Measurements from ENCODE around the gene KCNG1.
"Not testable (repeated sequence)": the region's sequence is repeated elsewhere in the genome, so short reads cannot be mapped to it uniquely, and the experiment has no call there.

Gene KCNG1

DNA sequence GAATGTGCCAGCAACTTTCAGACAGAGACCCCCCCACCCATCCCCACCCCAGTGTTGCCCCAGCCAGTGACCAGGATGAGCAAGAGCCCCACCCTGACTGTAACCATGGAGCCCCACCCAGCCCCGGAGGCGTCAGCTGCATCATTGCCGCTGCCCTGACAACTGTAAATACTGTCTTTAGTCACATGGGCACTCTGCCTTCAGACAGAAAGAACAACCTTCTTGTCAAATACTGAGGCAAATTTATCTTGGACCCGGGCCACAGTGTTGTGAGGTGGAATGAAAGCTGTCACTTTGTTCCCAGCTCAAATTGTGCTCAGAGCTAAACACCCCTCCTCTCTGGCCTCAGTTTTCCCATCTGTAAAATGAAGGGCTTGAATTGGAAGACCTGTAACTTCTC is 40.5 kb downstream of the KCNG1 start:
- no peak for DNase-seq (ENCODE audit: low read depth)

GRCh38 chr20:50981714-50982048 is 41.2 kb downstream of the KCNG1 start:
- no peak for DNase-seq (ENCODE audit: low read depth)

GRCh38 chr20:50980851-50981713 is 41.8 kb downstream of the KCNG1 start:
- peak; percentile 9 for DNase-seq (ENCODE audit: low read depth)

GRCh38 chr20:50980071-50980681 is 42.7 kb downstream of the KCNG1 start:
- no peak for DNase-seq (ENCODE audit: low read depth)

- not testable (repeated sequence) for DNase-seq (ENCODE audit: low read depth)
These were observed 44.4 kb downstream of the KCNG1 start for GRCh38 chr20:50978533-50978932.

DNA sequence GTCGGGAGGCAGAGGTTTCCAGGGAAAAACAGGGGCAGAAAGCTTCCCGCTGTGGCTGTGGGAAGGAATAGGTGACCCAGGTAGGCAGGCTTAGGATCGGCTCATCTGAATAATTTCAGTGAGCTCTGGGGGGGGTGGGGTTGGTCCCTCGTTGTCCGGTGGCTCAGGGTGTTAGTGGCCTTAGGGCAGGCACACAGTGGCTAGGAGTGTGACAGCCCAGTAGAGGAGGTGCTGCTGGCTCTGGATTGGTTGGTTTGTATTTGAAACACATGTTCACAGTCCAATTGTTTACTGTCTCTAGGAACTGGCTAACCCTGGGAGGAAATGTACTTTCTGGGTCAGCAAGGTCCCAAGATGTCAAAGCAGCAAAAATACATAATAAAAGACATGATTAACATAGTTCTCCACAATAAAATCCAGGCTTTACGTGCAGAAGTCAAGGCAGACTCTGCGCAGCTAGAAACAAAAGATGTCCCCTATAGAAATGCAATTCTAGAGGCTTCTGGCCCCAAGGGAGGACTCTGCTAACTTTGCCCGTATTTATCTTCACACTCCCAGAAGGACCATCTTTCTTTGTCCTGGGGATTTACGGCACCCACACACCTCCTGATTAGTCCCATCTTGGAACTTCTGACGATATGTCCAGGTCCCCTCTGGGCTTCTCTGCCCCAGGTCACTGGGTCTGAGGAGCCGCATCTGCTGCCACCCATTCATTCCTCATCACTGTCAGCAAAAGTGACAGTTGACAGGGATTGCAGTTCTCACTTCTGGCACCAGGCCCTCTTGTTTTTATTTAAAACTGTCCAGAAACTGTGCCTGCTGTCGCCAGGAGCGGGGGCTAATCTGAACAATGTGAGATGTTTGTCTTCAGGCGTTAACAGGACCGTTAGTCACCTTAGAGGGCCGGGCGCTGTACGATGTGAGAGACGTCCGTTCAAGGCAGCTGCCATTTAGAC is 45.6 kb downstream of the KCNG1 start:
- DNase-seq (ENCODE audit: low read depth) = no peak

DNA sequence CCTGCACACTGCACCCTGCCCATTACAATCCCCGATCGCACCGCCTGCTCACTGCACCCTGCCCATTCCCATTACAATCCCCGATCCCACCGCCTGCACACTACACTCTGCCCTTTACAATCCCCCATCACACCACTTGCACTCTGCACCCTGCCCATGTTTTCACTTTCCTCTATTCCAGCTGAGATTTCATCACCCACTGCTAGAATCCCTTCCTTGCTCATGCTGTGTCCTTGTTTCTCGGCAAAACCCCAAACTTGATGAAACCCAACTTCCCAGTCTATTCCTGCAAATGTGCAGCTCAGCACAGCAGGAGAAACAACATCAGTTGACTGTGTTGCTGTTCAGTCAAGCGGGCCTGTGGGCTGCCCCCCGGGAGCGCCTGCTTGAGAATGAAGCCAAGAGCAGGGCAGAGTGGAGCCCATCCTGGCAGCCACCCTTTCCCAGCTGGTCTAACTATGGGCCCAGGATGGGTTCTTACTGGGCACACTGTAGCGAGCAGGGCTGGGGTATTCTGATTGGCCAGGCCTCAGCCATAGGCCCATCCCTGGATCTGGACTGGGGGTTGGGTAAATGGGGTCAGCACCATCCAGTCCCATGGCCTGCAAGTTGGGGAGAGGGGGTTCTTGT is 47.1 kb downstream of the KCNG1 start:
- DNase-seq (ENCODE audit: low read depth) = no peak

GRCh38 chr20:50969912-50970311 is 53.0 kb downstream of the KCNG1 start:
- DNase-seq (ENCODE audit: low read depth) = no peak

DNA sequence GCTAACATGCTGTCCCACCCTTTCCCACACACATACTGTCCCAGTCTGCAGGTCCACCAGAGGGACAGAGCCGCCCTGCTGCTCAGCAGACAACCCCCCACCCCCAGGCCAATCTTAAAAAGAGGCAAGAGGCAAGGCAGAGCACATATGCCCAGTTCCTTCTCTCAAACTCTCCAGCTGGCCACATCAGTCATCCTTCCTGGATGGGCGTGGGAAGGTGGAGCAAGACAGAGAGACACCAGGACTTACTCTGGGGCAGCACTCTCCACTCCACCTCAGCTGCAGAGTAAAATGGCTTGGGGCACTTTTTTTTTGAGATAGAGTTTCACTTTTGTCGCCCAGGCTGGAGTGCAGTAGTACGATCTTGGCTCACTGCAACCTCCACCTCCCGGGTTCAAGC is 53.5 kb downstream of the KCNG1 start:
- DNase-seq (ENCODE audit: low read depth) = no peak

DNA sequence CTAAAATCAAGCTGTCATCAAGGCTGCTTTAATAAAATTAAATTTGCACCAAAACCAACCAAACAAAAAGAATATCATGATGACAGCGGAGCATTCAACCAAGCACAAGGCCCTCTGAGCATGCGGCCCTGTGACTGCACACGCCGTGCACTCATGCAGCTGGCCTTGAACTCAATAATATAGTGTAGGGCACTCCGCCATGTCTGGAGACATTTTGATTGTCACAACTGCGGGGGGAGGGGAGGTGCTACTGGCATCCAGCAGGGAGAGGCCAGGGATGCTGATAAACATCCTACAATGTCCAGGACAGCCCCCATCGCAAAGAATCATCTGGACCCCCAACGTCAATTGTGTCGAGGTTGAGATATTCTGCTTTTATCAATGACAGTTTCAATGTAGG is 54.6 kb downstream of the KCNG1 start:
- DNase-seq (ENCODE audit: low read depth) = no peak

DNA sequence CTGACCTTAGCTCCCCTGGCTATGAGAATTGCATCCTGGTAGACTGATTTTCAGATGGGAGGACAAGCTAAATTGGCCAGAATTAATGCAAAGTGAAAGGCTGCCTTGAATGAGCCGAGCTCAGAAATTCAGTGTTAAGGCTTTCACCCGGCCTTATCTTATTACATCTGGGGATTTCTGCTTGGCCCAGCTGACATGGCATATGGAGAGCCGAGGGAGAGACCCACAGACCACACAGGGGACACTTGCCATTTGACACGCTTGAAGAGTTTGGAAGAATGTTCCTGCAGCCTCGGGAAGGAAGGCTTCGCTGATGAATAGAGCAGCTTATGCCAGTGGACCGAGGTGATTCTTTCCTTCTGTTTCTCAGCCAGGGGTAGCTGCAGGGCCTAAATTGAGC is 55.3 kb downstream of the KCNG1 start:
- no peak for DNase-seq (ENCODE audit: low read depth)

DNA sequence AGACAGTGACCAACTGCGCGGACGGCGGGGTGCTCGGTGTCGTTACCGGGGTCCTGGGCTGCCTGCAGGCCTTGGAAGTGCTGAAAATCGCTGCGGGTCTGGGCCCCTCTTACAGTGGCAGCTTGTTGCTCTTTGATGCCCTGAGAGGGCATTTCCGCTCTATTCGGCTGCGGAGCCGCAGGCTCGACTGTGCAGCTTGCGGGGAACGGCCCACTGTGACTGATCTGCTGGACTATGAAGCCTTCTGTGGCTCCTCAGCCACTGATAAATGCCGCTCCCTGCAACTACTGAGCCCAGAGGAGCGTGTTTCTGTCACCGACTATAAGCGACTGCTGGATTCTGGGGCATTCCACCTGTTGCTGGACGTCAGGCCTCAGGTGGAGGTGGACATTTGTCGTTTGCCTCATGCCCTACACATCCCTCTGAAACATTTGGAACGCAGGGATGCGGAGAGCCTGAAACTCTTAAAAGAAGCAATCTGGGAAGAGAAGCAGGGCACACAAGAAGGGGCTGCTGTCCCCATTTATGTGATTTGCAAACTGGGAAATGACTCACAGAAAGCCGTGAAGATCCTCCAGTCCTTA is 63.3 kb downstream of the KCNG1 start:
- DNase-seq (ENCODE audit: low read depth) = no peak

- DNase-seq (ENCODE audit: low read depth) = peak; percentile 79
These were observed 64.0 kb downstream of the KCNG1 start, which contains the start of gene MOCS3 for GRCh38 chr20:50958615-50959542. TSS of gene MOCS3 (plus strand) at chr20:50958818. CDS start at chr20:50958843, 25 bp downstream.

DNA sequence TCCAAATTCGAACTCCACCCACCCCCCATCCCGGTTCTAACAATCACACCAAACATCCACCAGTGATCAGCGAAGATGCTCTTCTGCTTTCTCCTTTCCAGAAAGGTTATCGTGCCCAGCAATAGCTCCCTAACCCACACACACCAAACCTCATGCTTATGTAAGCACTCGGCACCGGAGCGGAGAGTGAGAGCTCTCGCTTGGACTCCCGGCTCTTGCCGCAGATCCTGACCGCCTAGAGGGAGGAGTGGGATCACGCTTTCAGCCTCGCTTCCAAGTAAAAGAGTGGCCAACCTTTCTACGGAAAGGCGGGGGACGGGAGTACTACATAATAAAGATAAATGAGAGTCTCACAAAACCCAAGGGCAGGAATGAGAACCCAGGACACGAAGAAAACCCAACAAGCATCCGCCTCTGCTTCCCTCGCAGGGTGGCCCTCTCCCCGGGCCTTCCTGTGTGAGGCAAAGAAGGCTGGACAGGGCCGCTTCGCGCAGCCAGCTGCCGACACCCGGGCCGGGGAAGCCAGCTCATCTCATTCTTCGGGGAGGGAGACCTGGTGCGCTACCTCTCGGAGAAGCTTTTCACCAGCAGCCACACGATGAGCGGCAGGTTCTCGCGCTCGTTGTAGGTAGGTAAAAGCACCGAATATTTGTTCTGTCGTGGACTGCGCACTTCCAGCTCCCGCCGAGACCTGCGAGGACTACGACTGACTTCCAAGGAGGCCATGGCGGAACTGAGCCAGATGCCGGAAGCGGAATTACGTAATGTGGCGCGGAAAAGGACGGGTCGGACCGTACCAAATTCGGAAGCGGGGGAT is 64.9 kb downstream of the KCNG1 start, which contains the start of gene DPM1:
Gene DPM1, minus strand, starts transcription at position 735 of the 817 bp plus-strand sequence. Its CDS starts 9 bp downstream, at position 726.
- peak; percentile 80 for DNase-seq (ENCODE audit: low read depth)

- no peak for DNase-seq (ENCODE audit: low read depth)
These were observed 65.6 kb downstream of the KCNG1 start for GRCh38 chr20:50957276-50957675.

DNA sequence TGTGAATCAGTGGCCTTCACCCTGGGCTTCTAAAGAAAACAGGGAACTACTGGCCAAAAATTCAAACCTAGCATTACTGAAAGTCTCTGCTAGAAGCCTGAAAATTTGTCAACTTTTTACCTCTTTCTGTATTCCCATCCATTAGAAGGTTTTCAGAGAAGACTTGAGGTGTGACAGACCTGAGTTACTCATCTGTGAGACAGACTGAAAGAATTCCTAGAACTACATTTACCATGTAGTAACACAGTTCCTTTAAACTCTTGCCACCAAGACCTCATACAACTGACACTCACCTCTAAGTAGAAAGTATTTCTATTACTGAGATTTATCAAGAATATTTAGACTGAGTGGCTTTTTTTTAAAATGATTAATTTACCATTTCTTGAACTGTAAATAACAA is 69.1 kb downstream of the KCNG1 start:
- DNase-seq (ENCODE audit: low read depth) = no peak
